ENCODE results near the gene BST2. TPM values are rescaled to one million over a fixed set of nuclear protein-coding genes. Genes with fewer than 3 reads are reported as not detected.

BST2 gene
- total and polyA plus RNA-seq, 2 of the 8 experiments (the other 6 are each of a cell fraction or from before 2014, with no cell fraction given), result 18.1 to 72.8 TPM

DNA sequence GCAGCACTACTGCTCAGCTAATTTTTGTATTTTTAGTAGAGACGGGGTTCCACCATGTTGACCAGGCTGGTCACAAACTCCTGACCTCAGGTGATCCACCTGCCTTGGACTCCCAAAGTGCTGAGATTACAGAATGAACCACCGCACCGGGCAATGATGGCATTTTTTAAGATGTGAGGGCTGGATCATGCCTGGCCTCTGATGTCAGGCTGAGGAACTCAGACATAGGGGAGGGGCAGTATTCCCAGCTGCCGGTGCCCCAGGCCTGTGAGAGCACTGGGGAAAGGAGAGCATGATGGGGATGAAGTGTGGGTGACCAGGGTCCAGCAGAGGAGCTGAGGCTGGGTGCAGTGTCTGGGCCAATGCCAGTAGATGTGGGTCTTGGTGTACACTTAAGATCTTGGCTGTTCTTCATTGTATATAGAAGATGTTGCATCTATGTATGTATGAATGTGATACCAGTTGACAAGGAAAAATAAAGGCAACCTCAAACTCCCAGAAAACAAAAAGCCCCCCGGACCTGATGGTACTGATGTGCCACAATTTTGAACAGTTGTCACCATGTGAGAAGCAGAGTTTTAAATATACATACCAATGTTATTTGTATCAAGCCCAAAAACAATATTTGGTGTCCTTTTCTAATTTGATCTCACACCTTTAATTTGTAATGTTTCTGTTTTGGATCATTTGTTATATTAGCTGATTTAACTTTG lies 24.8 kb downstream of the BST2 start:
- CTCF ChIA-PET (ENCODE audit: partially characterized antibody), result interaction anchor here (0.6 to 1.9 kb wide), 6 partner anchors 9 to 376 kb away, joined by 3 to 5 read pairs (median 4); no protein-coding TSS in a partner anchor
- Histone ChIP-seq H3K56ac (replicated peaks; ENCODE audit: insufficient read length, low read depth, low read length) (no peak overlapping the region), H3K4me2 (ENCODE audit: insufficient read depth in 1 of 2, low read depth in 2 of 2, low read length in 2 of 2) (no peak overlapping the region), H4K8ac (ENCODE audit: extremely low read depth, insufficient read depth, low read length) (no peak overlapping the region), H3K36me3 (ENCODE audit: control insufficient read depth in 2 of 4, insufficient read depth in 4 of 4, low read length in 3 of 4) (no peaks in the 10 kb centered on the region), H4K5ac (ENCODE audit: insufficient read length, low read depth, low read length) (no peak overlapping the region), H3K9ac (replicated peaks in 1 of 4; ENCODE audit: extremely low read depth in 1 of 4, low read depth in 3 of 4, low read length in 3 of 4) (no peak overlapping the region), H4K91ac (replicated peaks; ENCODE audit: insufficient read length, low read length) (no peak overlapping the region), H3K27me3 (replicated peaks in 1 of 4; ENCODE audit: control insufficient read depth in 3 of 4, extremely low read depth in 1 of 4, insufficient read depth in 3 of 4, low read length in 3 of 4) (no peaks in the 10 kb centered on the region), H2AFZ (ENCODE audit: low read length) (no peak overlapping the region), H3K14ac (ENCODE audit: insufficient read length) (no peak overlapping the region), H3K4ac (replicated peaks; ENCODE audit: insufficient read length, low read depth, low read length) (no peak overlapping the region), H3K4me1 (replicated peaks in 1 of 4; ENCODE audit: control insufficient read depth in 3 of 4, insufficient read depth in 4 of 4, low read length in 3 of 4) (peaks cover 0 to 11% (median 6%) of the 10 kb centered on the region in 4 experiments; a peak in 5 of 7 replicates), H2BK15ac (ENCODE audit: low read length) (no peak overlapping the region), H3K18ac (ENCODE audit: extremely low read depth, low read length) (no peak overlapping the region), H4K20me1 (replicated peaks in 1 of 2; ENCODE audit: control insufficient read depth in 1 of 2, insufficient read depth in 2 of 2, low read length in 2 of 2) (no peaks in the 10 kb centered on the region), H3K27ac (ENCODE audit: low read depth, low read length) (no peak overlapping the region), H2BK5ac (ENCODE audit: low read depth, low read length) (no peak overlapping the region), H3K79me1 (ENCODE audit: low read depth, low read length) (no peaks in the 10 kb centered on the region), H3K23ac (ENCODE audit: insufficient read length) (no peak overlapping the region), H2BK20ac (ENCODE audit: low read length) (no peak overlapping the region), H3K79me2 (ENCODE audit: control insufficient read depth in 1 of 2, insufficient read depth in 2 of 2, low read length in 2 of 2) (no peaks in the 10 kb centered on the region), H2BK120ac (replicated peaks; ENCODE audit: low read depth, low read length) (no peak overlapping the region), H3K23me2 (ENCODE audit: low read depth, low read length) (no peaks in the 10 kb centered on the region), H3K9me3 (ENCODE audit: insufficient read depth in 2 of 2, low read depth in 1 of 2, low read length in 1 of 2) (0 out of 4 replicates have a peak, but pooled peaks cover 0 to 3% of the 10 kb centered on the region in 2 experiments), H2BK12ac (ENCODE audit: low read depth, low read length) (no peak overlapping the region), H2AK5ac (ENCODE audit: low read depth, low read length) (no peak overlapping the region), H3K4me3 (ENCODE audit: extremely low read depth in 1 of 4, insufficient read depth in 2 of 4, low read depth in 3 of 4, low read length in 4 of 4) (no peak overlapping the region)
- 91% methylated on average over 5 of the region's 5 CpGs; no CpG with 5 or more reads in 1 of the 2 experiments for WGBS, 2 experiments (ENCODE audit: extremely low coverage in 1 of 2, insufficient coverage in 1 of 2, insufficient read length in 1 of 2, insufficient replicate concordance in 2 of 2, low coverage in 1 of 2, low lambda C conversion rate in 2 of 2, missing lambda C conversion rate in 1 of 2)
- POLR2A ChIA-PET (ENCODE audit: partially characterized antibody), result interaction anchor here (0.8 to 1.2 kb wide), 2 partner anchors 26 to 53 kb away, joined by 3 read pairs; no protein-coding TSS in a partner anchor
- FAIRE-seq (no peak), DNase-seq (ENCODE audit: low read depth in 1 of 2, low spot score in 2 of 2) (no peak)
- TF ChIP-seq BRCA1 (IDR thresholded peaks at IDR 0.05; ENCODE audit: low read depth, low read length) (no peak), RBBP5 (IDR thresholded peaks at IDR 0.05; ENCODE audit: borderline replicate concordance, low read depth, low read length) (no peak), GABPA (IDR thresholded peaks at IDR 0.05; ENCODE audit: borderline replicate concordance, insufficient read depth, low read length) (no peak), BACH1 (IDR thresholded peaks at IDR 0.05; ENCODE audit: low read length) (no peak), SAP30 (IDR thresholded peaks at IDR 0.05; ENCODE audit: insufficient read depth, insufficient replicate concordance, low read length) (no peak), TEAD4 (IDR thresholded peaks at IDR 0.05; ENCODE audit: low read depth, low read length) (no peak), PHF8 (conservative IDR thresholded peaks at IDR 0.05; ENCODE audit: low read depth, low read length) (no peak), FOSL1 (IDR thresholded peaks at IDR 0.05; ENCODE audit: insufficient read depth, low read depth, low read length) (no peak), SIX5 (IDR thresholded peaks at IDR 0.05; ENCODE audit: low read depth, low read length) (no peak), TBP (IDR thresholded peaks at IDR 0.05; ENCODE audit: low read depth, low read length) (no peak), RFX5 (IDR thresholded peaks at IDR 0.05; ENCODE audit: borderline replicate concordance, low read depth, low read length) (no peak), TAF7 (optimal IDR thresholded peaks at IDR 0.05; ENCODE audit: borderline replicate concordance, low read depth, low read length) (no peak), RXRA (IDR thresholded peaks at IDR 0.05; ENCODE audit: insufficient read depth, low read depth, low read length) (no peak)

Measured in H1 (cell line).